Measurements from ENCODE around the gene ADAMTS17. TPM values are rescaled to one million over a fixed set of nuclear protein-coding genes. Genes with fewer than 3 reads are reported as not detected.

ADAMTS17 gene
- total RNA-seq, 1 experiment from 2014 or later = 1.8 TPM

- ATAC-seq = peak; percentile 2
- POLR2A ChIA-PET = interaction anchor here (0.6 to 0.8 kb wide), 2 partner anchors 10 to 43 kb away, joined by 3 read pairs; no protein-coding TSS in a partner anchor
- CTCF ChIA-PET = interaction anchor here (8.6 kb wide), 1 partner anchor 9 kb away, joined by 110 read pairs; no protein-coding TSS in a partner anchor
Measured at GRCh38 chr15:100340721-100341238, 995 bp downstream of the ADAMTS17 start.

GRCh38 chr15:100339999-100340398, 1.8 kb downstream of the ADAMTS17 start:
- ATAC-seq (no peak), DNase-seq (ENCODE audit: low spot score) (no peak)
- CTCF ChIA-PET = interaction anchor here (0.7 to 8.6 kb wide), 7 partner anchors 9 to 410 kb away, joined by 4 to 110 read pairs (median 7); no protein-coding TSS in a partner anchor
- Mint-ChIP-seq H3K9me3 (no peaks in the 10 kb centered on the region), H3K27ac (no peak overlapping the region), H3K27me3 (ENCODE audit: low read depth) (peaks cover 52% of the 10 kb centered on the region), H3K4me3 (peak overlapping the region; percentile 54), H3K36me3 (no peaks in the 10 kb centered on the region; the same call in 1 of the 2 replicates), H3K4me1 (peaks cover 27% of the 10 kb centered on the region)
- POLR2A ChIA-PET = no interaction called here
- TF ChIP-seq ZNF317 (CRISPR knock-in tag; IDR thresholded peaks at IDR 0.05; ENCODE audit: borderline replicate concordance, low read depth) = no peak
- TF ChIP-seq NFYB (CRISPR knock-in tag; conservative IDR thresholded peaks at IDR 0.05; ENCODE audit: low read depth) = no peak
- no peak for TF ChIP-seq JAZF1 (CRISPR knock-in tag; IDR thresholded peaks at IDR 0.05)
- no peak for TF ChIP-seq IRF2 (CRISPR knock-in tag; IDR thresholded peaks at IDR 0.05; ENCODE audit: borderline replicate concordance, low read depth)
- no peak for TF ChIP-seq ATF2 (CRISPR knock-in tag; IDR thresholded peaks at IDR 0.05; ENCODE audit: borderline replicate concordance, low read depth)
- no peak for TF ChIP-seq SOX15 (CRISPR knock-in tag; IDR thresholded peaks at IDR 0.05)
- no peak for TF ChIP-seq NFATC4 (CRISPR knock-in tag; IDR thresholded peaks at IDR 0.05)
- TF ChIP-seq KAT7 (CRISPR knock-in tag; IDR thresholded peaks at IDR 0.05; ENCODE audit: borderline replicate concordance) = no peak
- no peak for TF ChIP-seq ZNF263 (CRISPR knock-in tag; IDR thresholded peaks at IDR 0.05; ENCODE audit: low read depth)
- TF ChIP-seq ZNF219 (CRISPR knock-in tag; IDR thresholded peaks at IDR 0.05; ENCODE audit: borderline replicate concordance) = no peak
- no peak for TF ChIP-seq ERG (CRISPR knock-in tag; IDR thresholded peaks at IDR 0.05)
- no peak for TF ChIP-seq NR3C1 (CRISPR knock-in tag; conservative IDR thresholded peaks at IDR 0.05; ENCODE audit: low read depth)

More at GRCh38 chr15:100340721-100341238, 995 bp downstream of the ADAMTS17 start:
- peak; percentile 41 for DNase-seq (ENCODE audit: low spot score)
- Mint-ChIP-seq H3K4me1 (peaks cover 22% of the 10 kb centered on the region), H3K9me3 (peaks cover 1% of the 10 kb centered on the region; the same call in 1 of the 2 replicates), H3K27ac (no peak overlapping the region), H3K27me3 (ENCODE audit: low read depth) (peaks cover 59% of the 10 kb centered on the region), H3K4me3 (peak overlapping the region; percentile 54), H3K36me3 (no peaks in the 10 kb centered on the region; the same call in 1 of the 2 replicates)
- TF ChIP-seq ATF6 (CRISPR knock-in tag; IDR thresholded peaks at IDR 0.05) (no peak), SP1 (CRISPR knock-in tag; conservative IDR thresholded peaks at IDR 0.05) (no peak), ZNF423 (CRISPR knock-in tag; IDR thresholded peaks at IDR 0.05) (no peak), GABPB1 (CRISPR knock-in tag; IDR thresholded peaks at IDR 0.05) (no peak), CTCF (IDR thresholded peaks at IDR 0.05) (no peak), AR (CRISPR knock-in tag; IDR thresholded peaks at IDR 0.05) (no peak)
